Gastroesophageal sphincter (tissue), 4 donors: Measurements from ENCODE around the gene WDR33. TPM values are rescaled to one million over a fixed set of nuclear protein-coding genes. Genes with fewer than 3 reads are reported as not detected.

ENCODE experiments used
- ATAC-seq: fragments of 150-250 bp; one replicate; pipeline ENCODE4 v1.9.1; 2016; ENCODE audit warnings: mild to moderate bottlenecking, moderate library complexity
- H3K27ac ChIP-seq, 4 donors: fragments of 200-600 bp; sonication (generic) in 3 of 4; 1 replicate in 3 of 4; 2 replicates in 1 of 4; pipeline ENCODE4 v1.5.1; 2016 to 2019
- H3K27me3 ChIP-seq: fragments of 200-600 bp; sonication (generic); one replicate; pipeline ENCODE4 v1.5.1; 2019
- H3K36me3 ChIP-seq, 2 donors: fragments of 200-600 bp; sonication (generic); one replicate each; pipeline ENCODE4 v1.5.1; 2019; ENCODE audit warnings: control low read depth in 1 of 2
- H3K4me1 ChIP-seq, 3 donors: fragments of 200-600 bp; sonication (generic); 1 replicate in 2 of 3; 2 replicates in 1 of 3; pipeline ENCODE4 v1.5.1; 2016 to 2019; ENCODE audit warnings: control low read depth in 2 of 3
- H3K4me3 ChIP-seq, 2 donors: fragments of 200-600 bp; sonication (generic); one replicate each; pipeline ENCODE4 v1.5.1; 2019; ENCODE audit warnings: mild to moderate bottlenecking in 1 of 2, moderate library complexity in 1 of 2
- H3K9me3 ChIP-seq, 3 donors: fragments of 200-600 bp; sonication (generic); one replicate each; pipeline ENCODE4 v1.5.1; 2017 to 2019; ENCODE audit warnings: control low read depth in 2 of 3
- EP300 ChIP-seq: sonication (generic); formaldehyde crosslinking; IDR thresholded peaks from one replicate; pipeline ENCODE4 v1.6.1; 2017; ENCODE audit warnings: antibody characterized with exemption, mild to moderate bottlenecking
- POLR2A ChIP-seq, 2 donors: fragments of 450-650 bp; IDR thresholded peaks; one replicate each; pipeline ENCODE4 v1.6.1; 2017; ENCODE audit warnings: antibody characterized with exemption in 2 of 2, mild to moderate bottlenecking in 2 of 2, moderate library complexity in 1 of 2
- POLR2AphosphoS5 ChIP-seq: sonication (generic); formaldehyde crosslinking; IDR thresholded peaks from one replicate; pipeline ENCODE4 v1.6.1; 2017; ENCODE audit warnings: antibody characterized with exemption
- whole genome bisulfite sequencing, 2 donors: methylation state at CpG; one replicate each; pipeline ENCODE4 v1.1.5; 2018; ENCODE audit warnings: low coverage in 1 of 2; 5-methylcytosine and 5-hydroxymethylcytosine counted together
- total RNA-seq, 4 donors: library from RNA; depleted of rRNA; stranded (reverse); fragments of >200 nt; gene quantifications; one replicate each; pipeline ENCODE4 v1.1.0, GENCODE V29; 2016
- TF ChIP-seq, protein P1 (sequence below), 4 experiments: fragments of 200-600 bp in 2 of 4; fragments of 450-650 bp in 2 of 4; sonication (generic) in 1 of 4; IDR thresholded peaks; one replicate each; pipeline ENCODE4 v1.5.1; 2017 to 2019; ENCODE audit warnings: antibody characterized with exemption in 4 of 4, mild to moderate bottlenecking in 2 of 4, moderate library complexity in 2 of 4

WDR33 gene
- total RNA-seq, 4 donors from 2014 or later = 34.9 to 64.6 (median 43.2) TPM

DNA sequence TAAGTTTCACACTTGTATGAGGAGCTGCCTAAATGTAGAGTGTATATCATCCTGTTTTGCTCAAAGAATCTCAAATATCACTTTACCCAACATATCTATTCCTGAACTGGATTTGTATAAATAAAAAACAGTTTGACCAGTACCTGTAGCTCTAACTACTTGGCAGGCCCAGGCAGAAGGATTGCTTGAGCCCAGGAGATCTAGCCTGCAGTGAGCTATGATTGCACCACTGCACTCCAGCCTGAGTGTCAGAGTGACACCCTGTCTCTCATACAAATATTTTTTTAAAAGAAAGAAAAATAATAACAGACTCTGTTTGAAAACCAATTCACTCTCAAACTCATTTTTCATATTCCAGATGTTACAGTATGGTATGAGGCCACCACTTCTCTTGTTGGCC lies 127.9 kb downstream of the WDR33 start:
- no peak for ATAC-seq
- Histone ChIP-seq H3K4me1 (peaks cover 0 to 70% (median 20%) of the 10 kb centered on the region in 3 donors), H3K27me3 (no peaks in the 10 kb centered on the region)

DNA sequence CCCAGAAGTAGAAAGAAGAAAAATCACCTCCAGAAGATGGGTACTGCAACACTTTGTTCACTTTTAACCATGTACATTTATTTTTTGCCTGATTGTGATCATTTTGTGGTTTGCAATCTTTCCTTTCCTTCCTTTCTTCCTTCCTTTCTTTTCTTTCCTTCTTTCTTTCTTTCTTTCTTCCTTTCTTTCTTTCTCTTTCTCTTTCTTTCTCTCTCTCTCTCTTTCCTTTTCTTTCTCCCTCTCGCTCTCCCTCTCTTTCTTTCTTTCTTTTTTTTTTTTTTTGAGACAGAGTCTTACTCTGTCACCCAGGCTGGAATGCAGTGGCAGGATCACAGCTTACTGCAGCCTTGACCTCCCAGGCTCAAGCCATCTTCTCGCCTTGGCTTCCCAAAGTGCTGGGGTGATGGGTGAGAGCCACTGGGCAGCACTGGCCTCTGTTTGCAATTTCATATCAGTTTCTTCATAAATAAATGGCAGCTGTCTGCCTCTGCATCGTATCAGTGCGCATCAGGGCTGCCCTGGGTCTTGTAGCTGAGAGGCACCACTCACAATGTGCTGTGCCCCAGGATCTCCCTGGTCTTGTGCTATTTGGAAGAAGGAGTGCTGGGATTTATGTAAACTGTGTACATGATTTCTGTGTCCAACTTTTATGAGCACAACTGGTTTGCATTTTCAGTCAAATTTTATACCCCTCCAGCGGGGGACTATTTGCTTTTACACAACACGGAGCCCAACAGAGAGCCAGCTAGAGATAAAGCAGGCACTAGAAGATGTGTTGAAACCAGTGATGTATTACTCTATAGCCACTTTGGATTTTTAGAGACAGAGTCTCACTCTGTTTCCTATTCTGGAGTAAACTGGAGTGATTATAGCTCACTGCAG lies 128.8 kb downstream of the WDR33 start:
- TF ChIP-seq EP300 = no peak
- TF ChIP-seq POLR2AphosphoS5 = no peak
- TF ChIP-seq, protein P1, sequence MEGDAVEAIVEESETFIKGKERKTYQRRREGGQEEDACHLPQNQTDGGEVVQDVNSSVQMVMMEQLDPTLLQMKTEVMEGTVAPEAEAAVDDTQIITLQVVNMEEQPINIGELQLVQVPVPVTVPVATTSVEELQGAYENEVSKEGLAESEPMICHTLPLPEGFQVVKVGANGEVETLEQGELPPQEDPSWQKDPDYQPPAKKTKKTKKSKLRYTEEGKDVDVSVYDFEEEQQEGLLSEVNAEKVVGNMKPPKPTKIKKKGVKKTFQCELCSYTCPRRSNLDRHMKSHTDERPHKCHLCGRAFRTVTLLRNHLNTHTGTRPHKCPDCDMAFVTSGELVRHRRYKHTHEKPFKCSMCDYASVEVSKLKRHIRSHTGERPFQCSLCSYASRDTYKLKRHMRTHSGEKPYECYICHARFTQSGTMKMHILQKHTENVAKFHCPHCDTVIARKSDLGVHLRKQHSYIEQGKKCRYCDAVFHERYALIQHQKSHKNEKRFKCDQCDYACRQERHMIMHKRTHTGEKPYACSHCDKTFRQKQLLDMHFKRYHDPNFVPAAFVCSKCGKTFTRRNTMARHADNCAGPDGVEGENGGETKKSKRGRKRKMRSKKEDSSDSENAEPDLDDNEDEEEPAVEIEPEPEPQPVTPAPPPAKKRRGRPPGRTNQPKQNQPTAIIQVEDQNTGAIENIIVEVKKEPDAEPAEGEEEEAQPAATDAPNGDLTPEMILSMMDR (IDR thresholded peaks at IDR 0.05) = no peak
- TF ChIP-seq POLR2A (IDR thresholded peaks at IDR 0.05) = no peak
- peaks cover 0 to 75% (median 20%) of the 10 kb centered on the region in 3 donors for H3K4me1 ChIP-seq
- H3K4me3 ChIP-seq = no peak overlapping the region
- no peaks in the 10 kb centered on the region for H3K9me3 ChIP-seq
- no peaks in the 10 kb centered on the region for H3K27me3 ChIP-seq
- WGBS, 2 donors = 77 to 90% methylated on average over 2 to 3 of the region's 6 CpGs
- peak overlapping the region; percentile 26 to 80 (median 70) for H3K27ac ChIP-seq
- no peak for ATAC-seq
- no peaks in the 10 kb centered on the region for H3K36me3 ChIP-seq

More for the DNA sequence above, 127.9 kb downstream of the WDR33 start:
- TF ChIP-seq, protein P1 (IDR thresholded peaks at IDR 0.05) = no peak
- TF ChIP-seq POLR2A (IDR thresholded peaks at IDR 0.05) (no peak), EP300 (no peak), POLR2AphosphoS5 (no peak)
- Histone ChIP-seq H3K9me3 (no peaks in the 10 kb centered on the region), H3K36me3 (no peaks in the 10 kb centered on the region), H3K27ac (peak overlapping the region; percentile 26 to 80 (median 70)), H3K4me3 (no peak overlapping the region)

DNA sequence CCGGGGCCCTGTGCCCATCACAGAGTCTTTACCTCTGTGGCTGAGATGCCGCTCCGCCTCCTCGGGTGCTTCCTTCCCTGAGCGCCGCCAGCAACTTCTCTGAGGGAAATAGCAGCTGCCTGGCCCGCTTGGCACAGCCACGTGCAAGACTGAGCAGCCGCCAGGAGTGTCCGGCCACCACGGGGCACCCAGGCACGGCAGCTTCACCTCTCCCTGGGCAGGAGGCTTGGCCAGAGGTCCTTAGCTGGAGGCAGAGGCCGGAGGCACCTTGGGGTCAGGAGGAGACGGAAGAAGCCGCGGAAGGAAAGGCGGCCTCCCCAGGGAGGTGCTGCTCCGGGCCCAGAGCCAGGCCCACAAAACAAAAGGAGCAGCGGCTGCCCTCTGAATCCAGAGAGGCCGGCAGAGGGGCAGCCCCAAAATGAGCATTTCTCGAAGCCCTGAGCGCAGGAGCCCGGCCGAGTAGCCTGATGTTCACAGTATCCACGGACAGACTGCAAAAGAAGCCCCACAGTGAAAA lies 129.6 kb downstream of the WDR33 start:
- TF ChIP-seq POLR2AphosphoS5 (no peak), EP300 (no peak)
- TF ChIP-seq, protein P1 (IDR thresholded peaks at IDR 0.05) = peak in 1 of 4 experiments; percentile 11
- H3K27me3 ChIP-seq = no peaks in the 10 kb centered on the region
- no peaks in the 10 kb centered on the region for H3K36me3 ChIP-seq
- peaks cover 0 to 84% (median 24%) of the 10 kb centered on the region in 3 donors for H3K4me1 ChIP-seq
- peak overlapping the region; percentile 14 to 80 (median 68) for H3K27ac ChIP-seq
- 24 to 25% methylated on average over 3 to 4 of the region's 25 CpGs for WGBS, 2 donors
- ATAC-seq = peak; percentile 61
- no peaks in the 10 kb centered on the region for H3K9me3 ChIP-seq
- H3K4me3 ChIP-seq = peak overlapping the region; percentile 12 to 41

DNA sequence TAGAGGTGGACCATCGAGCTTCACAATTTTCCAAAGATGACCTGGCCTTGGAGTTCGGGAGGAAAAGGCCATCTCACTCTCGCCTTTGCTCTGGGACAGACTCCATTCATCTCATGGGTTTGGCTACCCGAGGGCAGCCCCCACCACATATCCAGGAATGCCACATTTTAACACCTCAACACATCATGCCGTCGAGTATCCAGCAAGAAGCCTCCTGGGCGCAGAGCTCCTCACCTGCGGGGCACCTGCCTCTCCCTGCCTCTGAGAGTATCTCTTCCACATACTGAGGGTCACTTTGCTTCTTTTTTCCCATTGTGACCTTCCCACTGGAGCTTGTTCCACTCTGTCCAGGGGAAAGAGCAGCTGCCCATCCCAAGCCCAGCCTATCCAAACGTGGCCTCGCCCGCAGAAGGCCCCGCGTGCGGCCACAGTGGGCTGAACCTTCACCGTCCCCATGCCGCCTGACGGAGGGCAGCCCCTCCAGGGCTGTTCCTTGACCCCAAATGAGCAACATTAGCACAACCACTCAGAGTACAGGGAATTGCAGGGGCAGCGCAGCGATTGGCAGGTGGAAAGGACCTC lies 130.2 kb downstream of the WDR33 start:
- H3K36me3 ChIP-seq = no peaks in the 10 kb centered on the region
- WGBS, 2 donors = 75 to 84% methylated on average over 4 to 7 of the region's 19 CpGs
- ATAC-seq = no peak
- H3K27me3 ChIP-seq = no peaks in the 10 kb centered on the region
- peaks cover 0 to 87% (median 24%) of the 10 kb centered on the region in 3 donors for H3K4me1 ChIP-seq
- H3K4me3 ChIP-seq = peak overlapping the region in 1 of 2 donors; percentile 41
- no peak for TF ChIP-seq EP300
- TF ChIP-seq POLR2A (IDR thresholded peaks at IDR 0.05) = no peak
- TF ChIP-seq, protein P1 (IDR thresholded peaks at IDR 0.05) = no peak
- TF ChIP-seq POLR2AphosphoS5 = no peak
- H3K9me3 ChIP-seq = no peaks in the 10 kb centered on the region
- H3K27ac ChIP-seq = peak overlapping the region in 3 of 4 donors; percentile 61 to 80 (median 76)
